ENCODE data around the gene WSCD1.

- TF ChIP-seq PPARA (CRISPR knock-in tag; IDR thresholded peaks at IDR 0.05; ENCODE audit: borderline replicate concordance): no peak
- TF ChIP-seq PATZ1 (CRISPR knock-in tag; IDR thresholded peaks at IDR 0.05; ENCODE audit: borderline replicate concordance): no peak
Measured at GRCh38 chr17:6170349-6170748, 100.2 kb downstream of the WSCD1 start.
